Nucleus accumbens (tissue), 56 donors: Measurements from ENCODE around the gene ANKFN1.

Source experiments
- DNase-seq, 56 donors: peaks; one replicate each; lab custom pipeline; 2025; lab: John Stamatoyannopoulos, UW

Gene ANKFN1

GRCh38 chr17:56152874-56153602, at the start of gene ANKFN1:
Gene ANKFN1 (plus strand): TSS chr17:56153475. CDS start chr17:56212668, 59,193 bp downstream.
- DNase-seq: peak in 17 of 56 donors; percentile 2 to 53 (median 15)

GRCh38 chr17:56108811-56109284, 44.4 kb upstream of the ANKFN1 start:
- no peak for DNase-seq

GRCh38 chr17:56109836-56110235, 43.4 kb upstream of the ANKFN1 start:
- DNase-seq: no peak

- no peak for DNase-seq
Measured at GRCh38 chr17:56110463-56111135, 42.7 kb upstream of the ANKFN1 start.

GRCh38 chr17:56111706-56112485, 41.4 kb upstream of the ANKFN1 start:
- DNase-seq: no peak

- no peak for DNase-seq
Measured at GRCh38 chr17:56113486-56113885, 39.8 kb upstream of the ANKFN1 start.

GRCh38 chr17:56114469-56114868, 38.8 kb upstream of the ANKFN1 start:
- DNase-seq: no peak

GRCh38 chr17:56119191-56119590, 34.1 kb upstream of the ANKFN1 start:
- DNase-seq: no peak

- DNase-seq: no peak
Measured at GRCh38 chr17:56119936-56120335, 33.3 kb upstream of the ANKFN1 start.

GRCh38 chr17:56121191-56122051, 31.9 kb upstream of the ANKFN1 start:
- DNase-seq: no peak

GRCh38 chr17:56125830-56126819, 27.1 kb upstream of the ANKFN1 start:
- DNase-seq: peak in 7 of 56 donors; percentile 0 to 29 (median 2)

GRCh38 chr17:56130026-56130425, 23.2 kb upstream of the ANKFN1 start:
- peak in 11 of 56 donors; percentile 1 to 23 (median 8) for DNase-seq

GRCh38 chr17:56130631-56131030, 22.6 kb upstream of the ANKFN1 start:
- DNase-seq: peak in 6 of 56 donors; percentile 3 to 27 (median 8)

- no peak for DNase-seq
Measured at GRCh38 chr17:56131431-56131830, 21.8 kb upstream of the ANKFN1 start.

- DNase-seq: no peak
Measured at GRCh38 chr17:56136301-56136700, 17.0 kb upstream of the ANKFN1 start.

- DNase-seq: no peak
Measured at GRCh38 chr17:56141046-56141839, 12.0 kb upstream of the ANKFN1 start.

GRCh38 chr17:56142325-56142724, 10.9 kb upstream of the ANKFN1 start:
- DNase-seq: no peak

- DNase-seq: no peak
Measured at GRCh38 chr17:56142781-56143180, 10.5 kb upstream of the ANKFN1 start.
